Thyroid gland (tissue), 4 donors: Measurements from ENCODE around the gene KCP.

Experiments
- POLR2A ChIP-seq, 2 donors: fragments of 450-650 bp; IDR thresholded peaks; one replicate each; pipeline ENCODE4 v1.6.1; 2017; ENCODE audit warnings: antibody characterized with exemption in 2 of 2, mild to moderate bottlenecking in 2 of 2, moderate library complexity in 1 of 2
- TF ChIP-seq, protein P1 (sequence below), 6 experiments: fragments of 200-600 bp in 3 of 6; fragments of 450-650 bp in 3 of 6; sonication (generic) in 3 of 6; IDR thresholded peaks; one replicate each; pipeline ENCODE4 v1.5.1; 2016 to 2019; ENCODE audit warnings: antibody characterized with exemption in 6 of 6, mild to moderate bottlenecking in 2 of 6, inconsistent platforms in 1 of 6, moderate library complexity in 1 of 6

DNA sequence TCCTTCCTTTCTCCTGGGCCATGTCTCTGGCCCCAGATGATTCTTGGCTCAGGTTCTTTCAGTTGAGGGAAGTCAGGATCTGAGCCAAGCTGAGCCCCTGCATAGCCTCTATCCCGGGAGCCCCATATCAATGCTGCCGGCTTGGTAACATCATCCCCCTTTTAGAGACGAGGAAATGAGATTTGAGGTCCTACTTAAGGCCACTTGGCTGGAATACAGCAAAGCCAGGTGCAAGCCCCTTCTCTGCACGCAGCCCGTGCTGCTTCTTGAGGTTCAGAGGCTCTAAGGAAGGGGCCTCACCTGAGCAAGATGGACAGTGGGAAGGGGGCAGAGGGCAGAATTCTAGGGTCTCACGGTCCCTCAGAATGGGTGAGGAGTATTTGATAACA is 24.8 kb upstream of the KCP start:
- TF ChIP-seq, protein P1, sequence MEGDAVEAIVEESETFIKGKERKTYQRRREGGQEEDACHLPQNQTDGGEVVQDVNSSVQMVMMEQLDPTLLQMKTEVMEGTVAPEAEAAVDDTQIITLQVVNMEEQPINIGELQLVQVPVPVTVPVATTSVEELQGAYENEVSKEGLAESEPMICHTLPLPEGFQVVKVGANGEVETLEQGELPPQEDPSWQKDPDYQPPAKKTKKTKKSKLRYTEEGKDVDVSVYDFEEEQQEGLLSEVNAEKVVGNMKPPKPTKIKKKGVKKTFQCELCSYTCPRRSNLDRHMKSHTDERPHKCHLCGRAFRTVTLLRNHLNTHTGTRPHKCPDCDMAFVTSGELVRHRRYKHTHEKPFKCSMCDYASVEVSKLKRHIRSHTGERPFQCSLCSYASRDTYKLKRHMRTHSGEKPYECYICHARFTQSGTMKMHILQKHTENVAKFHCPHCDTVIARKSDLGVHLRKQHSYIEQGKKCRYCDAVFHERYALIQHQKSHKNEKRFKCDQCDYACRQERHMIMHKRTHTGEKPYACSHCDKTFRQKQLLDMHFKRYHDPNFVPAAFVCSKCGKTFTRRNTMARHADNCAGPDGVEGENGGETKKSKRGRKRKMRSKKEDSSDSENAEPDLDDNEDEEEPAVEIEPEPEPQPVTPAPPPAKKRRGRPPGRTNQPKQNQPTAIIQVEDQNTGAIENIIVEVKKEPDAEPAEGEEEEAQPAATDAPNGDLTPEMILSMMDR (IDR thresholded peaks at IDR 0.05): no peak
- TF ChIP-seq POLR2A (IDR thresholded peaks at IDR 0.05): no peak
